Esophagus squamous epithelium (tissue), 5 donors: Measurements from ENCODE around the gene NISCH. TPM values are rescaled to one million over a fixed set of nuclear protein-coding genes. Genes with fewer than 3 reads are reported as not detected.

Experiments used
- DNase-seq: peaks from one replicate; lab custom pipeline; 2025; lab: John Stamatoyannopoulos, UW
- H3K27ac ChIP-seq, 4 donors: fragments of 200-600 bp; sonication (generic); one replicate each; pipeline ENCODE4 v1.5.1; 2016 to 2019; ENCODE audit warnings: mild to moderate bottlenecking in 1 of 4
- H3K27me3 ChIP-seq, 4 donors: fragments of 200-600 bp; sonication (generic); 1 replicate in 3 of 4; 2 replicates in 1 of 4; pipeline versions ENCODE4 v1.5.1 to v1.6.0; 2017 to 2021; ENCODE audit warnings: antibody characterized with exemption in 1 of 4
- H3K36me3 ChIP-seq, 3 donors: fragments of 200-600 bp; sonication (generic); one replicate each; pipeline ENCODE4 v1.5.1; 2016 to 2019
- H3K4me1 ChIP-seq, 3 donors: fragments of 200-600 bp; sonication (generic); one replicate each; pipeline ENCODE4 v1.5.1; 2017 to 2019
- H3K4me3 ChIP-seq, 4 donors: fragments of 200-600 bp; sonication (generic); 1 replicate in 3 of 4; 2 replicates in 1 of 4; pipeline ENCODE4 v1.5.1; 2016 to 2019; ENCODE audit warnings: mild to moderate bottlenecking in 2 of 4, moderate library complexity in 1 of 4
- H3K9me3 ChIP-seq, 3 donors: fragments of 200-600 bp; sonication (generic); one replicate each; pipeline ENCODE4 v1.5.1; 2016 to 2019
- CTCF ChIP-seq, 6 experiments: fragments of 450-650 bp in 4 of 6; fragments of 200-600 bp in 2 of 6; sonication (generic) in 2 of 6; IDR thresholded peaks; one replicate each; pipeline ENCODE4 v1.5.1; 2016 to 2019; ENCODE audit warnings: antibody characterized with exemption in 6 of 6, mild to moderate bottlenecking in 4 of 6, moderate library complexity in 4 of 6
- POLR2A ChIP-seq, 4 donors: fragments of 450-650 bp; IDR thresholded peaks; one replicate each; pipeline ENCODE4 v1.6.1; 2017; ENCODE audit warnings: antibody characterized with exemption in 4 of 4, mild to moderate bottlenecking in 4 of 4, moderate library complexity in 3 of 4
- WGBS, 2 donors: methylation state at CpG; one replicate each; pipeline ENCODE4 v1.1.5; 2018; 5-methylcytosine and 5-hydroxymethylcytosine counted together
- intact Hi-C: fragments of 100-400 bp; cut with DNase I; formaldehyde crosslinking; loops from one replicate; pipeline ENCODE4 v1.15.0; 2022
- total RNA-seq, 4 donors: library from RNA; depleted of rRNA; stranded (reverse); fragments of >200 nt; gene quantifications; one replicate each; pipeline ENCODE4 v1.1.0, GENCODE V29; 2016
- donor health status: DM: yes; HTN: yes; CAD: no.

NISCH gene
- total RNA-seq, 4 donors from 2014 or later, result 33.6 to 82.2 (median 40.6) TPM

DNA sequence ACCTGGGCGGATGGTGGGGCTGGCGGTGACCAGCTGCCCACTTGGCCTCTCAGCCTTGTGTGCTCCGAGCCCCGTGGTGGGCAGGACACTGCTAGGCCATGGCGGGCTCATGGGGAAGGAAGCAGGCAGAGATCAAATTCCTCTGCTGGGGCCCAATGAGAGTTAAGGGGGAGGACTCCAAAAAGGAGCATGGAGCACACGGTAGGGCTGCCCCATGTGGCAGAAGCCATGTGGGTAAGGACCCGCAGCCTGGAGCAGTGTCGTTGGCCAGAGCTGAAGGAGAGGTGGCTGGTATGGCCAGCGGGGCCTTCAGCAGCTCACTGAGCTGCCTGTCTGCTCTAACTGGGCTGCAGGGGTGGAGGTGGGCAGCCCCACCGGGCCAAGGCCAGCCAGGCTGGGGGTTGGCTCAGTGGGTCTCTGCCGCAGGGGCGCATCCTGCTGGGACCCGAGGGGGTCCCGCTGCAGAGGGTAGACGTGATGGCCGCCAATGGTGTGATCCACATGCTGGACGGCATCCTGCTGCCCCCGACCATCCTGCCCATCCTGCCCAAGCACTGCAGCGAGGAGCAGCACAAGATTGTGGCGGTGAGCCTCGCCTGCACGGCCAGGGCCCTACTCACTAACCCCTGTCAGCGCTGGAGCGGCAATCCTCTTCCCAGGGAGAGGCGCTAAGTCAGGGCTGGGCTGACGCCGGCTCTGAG lies 51.0 kb downstream of the NISCH start:
- Histone ChIP-seq H3K9me3 (no peaks in the 10 kb centered on the region), H3K4me1 (no peaks in the 10 kb centered on the region), H3K27ac (no peak overlapping the region), H3K4me3 (no peak overlapping the region), H3K27me3 (no peaks in the 10 kb centered on the region), H3K36me3 (no peaks in the 10 kb centered on the region)
- WGBS, 2 donors, result 76 to 79% methylated on average over 13 to 14 of the region's 27 CpGs
- no peak for DNase-seq
- intact Hi-C loops, result no loop called here
- TF ChIP-seq CTCF (IDR thresholded peaks at IDR 0.05) (no peak), POLR2A (IDR thresholded peaks at IDR 0.05) (no peak)

GRCh38 chr3:52507359-52507758 lies 52.0 kb downstream of the NISCH start:
- intact Hi-C loops, result no loop called here
- TF ChIP-seq POLR2A (IDR thresholded peaks at IDR 0.05), result no peak
- no peak for TF ChIP-seq CTCF (IDR thresholded peaks at IDR 0.05)
- Histone ChIP-seq H3K4me1 (no peaks in the 10 kb centered on the region), H3K27me3 (no peaks in the 10 kb centered on the region), H3K27ac (no peak overlapping the region), H3K4me3 (no peak overlapping the region), H3K36me3 (no peaks in the 10 kb centered on the region), H3K9me3 (no peaks in the 10 kb centered on the region)
- DNase-seq, result no peak
- WGBS, 2 donors, result 45 to 59% methylated on average over 5 of the region's 5 CpGs

DNA sequence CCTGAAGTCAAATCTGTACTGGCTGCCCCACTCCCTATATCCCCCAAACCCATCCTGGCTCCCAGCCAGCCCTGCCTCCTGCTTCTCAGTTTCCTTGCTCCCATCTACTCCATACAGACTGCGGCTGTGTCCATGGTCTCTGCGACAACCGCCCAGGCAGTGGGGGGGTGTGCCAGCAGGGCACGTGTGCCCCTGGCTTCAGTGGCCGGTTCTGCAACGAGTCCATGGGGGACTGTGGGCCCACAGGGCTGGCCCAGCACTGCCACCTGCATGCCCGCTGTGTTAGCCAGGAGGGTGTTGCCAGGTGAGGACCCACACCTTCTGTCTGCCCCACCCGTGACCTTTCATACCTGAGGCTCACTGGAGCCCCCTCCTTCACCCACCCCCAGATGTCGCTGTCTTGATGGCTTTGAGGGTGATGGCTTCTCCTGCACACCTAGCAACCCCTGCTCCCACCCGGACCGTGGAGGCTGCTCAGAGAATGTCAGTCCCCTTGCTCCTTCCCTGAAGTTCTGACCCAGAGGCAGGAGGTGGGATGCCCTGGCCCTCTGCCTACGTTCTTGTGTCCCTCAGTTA lies 54.4 kb downstream of the NISCH start:
- no peak for DNase-seq
- H3K4me1 ChIP-seq, result no peaks in the 10 kb centered on the region
- intact Hi-C loops, result no loop called here
- TF ChIP-seq CTCF (IDR thresholded peaks at IDR 0.05) (no peak), POLR2A (IDR thresholded peaks at IDR 0.05) (no peak)
- 34 to 69% methylated on average over 6 to 7 of the region's 12 CpGs for WGBS, 2 donors
- no peak overlapping the region for H3K4me3 ChIP-seq
- no peaks in the 10 kb centered on the region for H3K36me3 ChIP-seq
- no peak overlapping the region for H3K27ac ChIP-seq
- H3K9me3 ChIP-seq, result no peaks in the 10 kb centered on the region
- H3K27me3 ChIP-seq, result no peaks in the 10 kb centered on the region

GRCh38 chr3:52511509-52511908 lies 56.1 kb downstream of the NISCH start:
- Histone ChIP-seq H3K9me3 (no peaks in the 10 kb centered on the region), H3K4me1 (no peaks in the 10 kb centered on the region), H3K36me3 (no peaks in the 10 kb centered on the region), H3K27ac (no peak overlapping the region), H3K4me3 (no peak overlapping the region), H3K27me3 (no peaks in the 10 kb centered on the region)
- TF ChIP-seq CTCF (IDR thresholded peaks at IDR 0.05) (no peak), POLR2A (IDR thresholded peaks at IDR 0.05) (no peak)
- WGBS, 2 donors, result 86% methylated on average over 5 of the region's 7 CpGs; no CpG with 5 or more reads in 1 of the 2 donors
- no peak for DNase-seq
- intact Hi-C loops, result no loop called here

DNA sequence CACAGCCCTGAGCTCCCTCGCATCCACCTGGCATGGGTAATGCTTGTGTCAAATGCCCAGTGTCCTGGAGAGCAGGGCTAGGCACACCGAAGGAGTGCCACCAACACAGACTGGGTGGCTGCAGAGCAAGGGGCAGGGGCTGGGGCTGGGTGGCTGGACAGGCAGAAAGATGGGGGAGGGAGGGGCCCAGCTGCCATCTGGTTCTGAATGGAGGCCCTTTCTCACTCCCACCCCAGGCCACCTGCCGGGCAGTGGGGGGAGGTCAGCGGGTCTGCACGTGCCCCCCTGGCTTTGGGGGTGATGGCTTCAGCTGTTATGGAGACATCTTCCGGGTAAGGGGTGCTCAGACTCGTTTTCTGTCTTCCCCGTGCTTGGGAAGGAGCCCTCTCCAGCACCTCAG lies 56.7 kb downstream of the NISCH start:
- intact Hi-C loops, result no loop called here
- H3K27ac ChIP-seq, result no peak overlapping the region
- 60% methylated on average over 1 of the region's 8 CpGs; no CpG with 5 or more reads in 1 of the 2 donors for WGBS, 2 donors
- no peak for DNase-seq
- no peaks in the 10 kb centered on the region for H3K9me3 ChIP-seq
- no peaks in the 10 kb centered on the region for H3K27me3 ChIP-seq
- no peaks in the 10 kb centered on the region for H3K4me1 ChIP-seq
- H3K36me3 ChIP-seq, result no peaks in the 10 kb centered on the region
- no peak for TF ChIP-seq CTCF (IDR thresholded peaks at IDR 0.05)
- no peak overlapping the region for H3K4me3 ChIP-seq
